ENCODE data around the gene NAXD.

NAXD gene

DNA sequence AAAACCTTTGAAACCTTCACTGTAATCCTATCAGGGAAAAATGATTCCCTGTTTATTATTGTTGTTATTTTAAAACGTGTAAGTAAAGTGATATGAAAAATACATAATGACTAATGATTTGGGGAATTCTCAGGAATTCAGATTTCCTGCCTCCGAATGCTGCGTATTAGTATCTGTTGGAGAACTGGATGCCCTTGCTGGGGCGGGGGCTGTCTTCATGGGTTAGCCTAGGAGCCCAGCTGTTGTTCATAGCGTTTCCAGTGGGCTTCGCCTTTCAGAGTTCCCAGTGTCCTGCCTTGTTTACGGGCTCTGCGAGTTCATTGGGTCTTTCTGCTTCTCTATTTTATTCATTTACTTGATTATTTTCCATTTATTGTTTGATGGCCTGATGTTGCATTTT lies 18.4 kb downstream of the NAXD start:
- Histone ChIP-seq H3K27me3 (replicated peaks) (no peaks in the 10 kb centered on the region), H3K4me3 (ENCODE audit: low read depth, low read length) (no peak overlapping the region), H3K27ac (peak overlapping the region; percentile 43), H3K36me3 (replicated peaks) (peaks cover 37% of the 10 kb centered on the region)
- TF ChIP-seq, protein P1, sequence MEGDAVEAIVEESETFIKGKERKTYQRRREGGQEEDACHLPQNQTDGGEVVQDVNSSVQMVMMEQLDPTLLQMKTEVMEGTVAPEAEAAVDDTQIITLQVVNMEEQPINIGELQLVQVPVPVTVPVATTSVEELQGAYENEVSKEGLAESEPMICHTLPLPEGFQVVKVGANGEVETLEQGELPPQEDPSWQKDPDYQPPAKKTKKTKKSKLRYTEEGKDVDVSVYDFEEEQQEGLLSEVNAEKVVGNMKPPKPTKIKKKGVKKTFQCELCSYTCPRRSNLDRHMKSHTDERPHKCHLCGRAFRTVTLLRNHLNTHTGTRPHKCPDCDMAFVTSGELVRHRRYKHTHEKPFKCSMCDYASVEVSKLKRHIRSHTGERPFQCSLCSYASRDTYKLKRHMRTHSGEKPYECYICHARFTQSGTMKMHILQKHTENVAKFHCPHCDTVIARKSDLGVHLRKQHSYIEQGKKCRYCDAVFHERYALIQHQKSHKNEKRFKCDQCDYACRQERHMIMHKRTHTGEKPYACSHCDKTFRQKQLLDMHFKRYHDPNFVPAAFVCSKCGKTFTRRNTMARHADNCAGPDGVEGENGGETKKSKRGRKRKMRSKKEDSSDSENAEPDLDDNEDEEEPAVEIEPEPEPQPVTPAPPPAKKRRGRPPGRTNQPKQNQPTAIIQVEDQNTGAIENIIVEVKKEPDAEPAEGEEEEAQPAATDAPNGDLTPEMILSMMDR (IDR thresholded peaks at IDR 0.05; ENCODE audit: low read depth, low read length, missing control alignments): no peak
- no peak for DNase-seq
- in situ Hi-C loops (cut with HindIII; ENCODE audit: low pct_ligation_motif_present, low sequenced_read_pairs): no loop called here

DNA sequence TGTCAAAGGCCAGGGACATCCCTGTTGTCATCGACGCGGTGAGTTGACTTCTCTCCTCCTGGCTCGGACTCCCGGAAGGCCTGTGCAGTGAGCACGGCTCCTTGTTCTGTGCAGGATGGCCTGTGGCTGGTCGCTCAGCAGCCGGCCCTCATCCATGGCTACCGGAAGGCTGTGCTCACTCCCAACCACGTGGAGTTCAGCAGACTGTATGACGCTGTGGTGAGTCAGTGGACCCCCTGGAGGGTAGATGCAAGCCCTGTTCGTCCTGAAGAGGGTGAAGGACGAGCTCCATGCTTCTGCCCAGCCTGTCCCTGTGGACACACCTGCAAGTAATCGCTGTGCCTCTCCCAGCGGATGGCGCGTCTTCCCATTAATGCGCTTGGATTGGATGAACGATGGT lies 19.2 kb downstream of the NAXD start:
- DNase-seq: peak; percentile 96
- peaks cover 39% of the 10 kb centered on the region for H3K36me3 ChIP-seq (replicated peaks)

DNA sequence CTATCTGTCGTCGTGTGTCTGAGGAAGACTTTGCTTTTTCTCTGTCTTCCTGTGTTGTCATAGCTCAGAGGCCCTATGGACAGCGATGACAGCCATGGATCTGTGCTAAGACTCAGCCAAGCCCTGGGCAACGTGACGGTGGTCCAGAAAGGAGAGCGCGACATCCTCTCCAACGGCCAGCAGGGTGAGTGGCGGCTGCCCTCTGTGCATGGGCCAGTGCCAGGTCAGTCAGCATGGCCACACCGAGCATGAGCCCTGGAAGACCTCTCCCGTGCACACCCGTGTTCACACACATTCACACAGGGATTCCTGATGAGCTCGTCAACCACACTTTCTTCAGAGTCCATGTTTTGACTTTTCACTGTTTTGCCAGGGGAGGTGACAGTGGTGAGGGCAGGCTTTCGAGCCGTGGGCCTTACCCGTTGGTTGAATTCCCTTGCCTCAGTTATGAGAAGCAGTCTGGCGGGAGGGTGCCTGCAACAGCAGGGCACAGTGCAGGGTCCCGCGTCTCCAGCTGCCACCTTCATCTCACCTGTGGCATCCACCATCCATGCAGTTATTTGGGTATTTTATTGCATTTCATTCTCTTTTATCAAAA lies 20.2 kb downstream of the NAXD start:
- in situ Hi-C loops (cut with HindIII; ENCODE audit: low pct_ligation_motif_present, low sequenced_read_pairs): no loop called here
- TF ChIP-seq, protein P1 (IDR thresholded peaks at IDR 0.05; ENCODE audit: low read depth, low read length, missing control alignments): no peak
- Histone ChIP-seq H3K4me3 (ENCODE audit: low read depth, low read length) (no peak overlapping the region), H3K27ac (no peak overlapping the region), H3K27me3 (replicated peaks) (no peaks in the 10 kb centered on the region), H3K36me3 (replicated peaks) (peaks cover 42% of the 10 kb centered on the region)
- DNase-seq: no peak

More for the DNA sequence above, 19.2 kb downstream of the NAXD start:
- no peaks in the 10 kb centered on the region for H3K27me3 ChIP-seq (replicated peaks)
- TF ChIP-seq, protein P1 (IDR thresholded peaks at IDR 0.05; ENCODE audit: low read depth, low read length, missing control alignments): peak; percentile 4
- in situ Hi-C loops (cut with HindIII; ENCODE audit: low pct_ligation_motif_present, low sequenced_read_pairs): no loop called here
- no peak overlapping the region for H3K4me3 ChIP-seq (ENCODE audit: low read depth, low read length)
- H3K27ac ChIP-seq: peak overlapping the region; percentile 43

DNA sequence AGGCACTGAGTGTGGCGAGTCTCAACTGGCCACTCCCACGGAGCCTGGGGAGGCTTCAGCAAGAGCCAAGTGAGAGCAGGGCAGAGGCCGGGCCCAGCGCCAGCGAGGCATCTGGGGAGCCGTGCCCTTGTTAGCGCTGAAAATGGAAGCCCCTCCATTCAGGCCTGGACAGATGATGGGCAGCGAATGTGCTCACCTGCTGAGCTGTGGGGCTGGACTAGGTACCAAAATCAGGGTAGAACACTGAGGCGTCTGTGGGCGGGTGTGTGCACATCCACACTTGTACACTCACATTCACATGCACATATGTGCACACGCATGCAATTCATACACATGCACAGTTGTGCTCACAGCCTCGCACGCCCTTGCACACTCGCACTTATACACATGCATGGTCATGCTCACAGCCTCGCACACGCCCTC lies 20.7 kb downstream of the NAXD start:
- TF ChIP-seq, protein P1 (IDR thresholded peaks at IDR 0.05; ENCODE audit: low read depth, low read length, missing control alignments): no peak
- no peak overlapping the region for H3K4me3 ChIP-seq (ENCODE audit: low read depth, low read length)
- in situ Hi-C loops (cut with HindIII; ENCODE audit: low pct_ligation_motif_present, low sequenced_read_pairs): no loop called here
- H3K27ac ChIP-seq: no peak overlapping the region
- DNase-seq: no peak
- no peaks in the 10 kb centered on the region for H3K27me3 ChIP-seq (replicated peaks)
- H3K36me3 ChIP-seq (replicated peaks): peaks cover 42% of the 10 kb centered on the region

DNA sequence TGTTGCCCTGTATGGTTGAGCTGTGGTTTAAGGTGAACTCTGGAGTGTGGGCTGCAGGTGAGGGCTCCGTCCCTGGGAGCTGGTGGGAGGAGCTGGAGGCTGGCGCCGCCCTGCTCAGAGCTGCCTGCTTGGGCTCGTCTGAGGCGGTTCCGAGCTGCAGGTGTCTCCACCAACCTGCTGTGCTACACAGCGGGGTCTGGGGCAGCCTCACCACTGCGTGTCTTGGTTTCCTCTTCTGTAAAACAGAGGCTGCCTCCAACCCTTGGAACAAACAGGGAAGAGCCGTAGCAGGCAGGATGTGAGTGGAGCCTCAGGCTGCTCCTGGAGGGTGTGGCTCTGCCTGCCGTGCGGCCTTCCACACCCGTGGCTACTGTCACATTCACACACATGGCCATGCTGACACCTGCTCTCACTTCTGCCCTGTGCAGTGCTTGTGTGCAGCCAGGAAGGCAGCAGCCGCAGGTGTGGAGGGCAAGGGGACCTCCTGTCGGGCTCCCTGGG lies 21.4 kb downstream of the NAXD start:
- in situ Hi-C loops (cut with HindIII; ENCODE audit: low pct_ligation_motif_present, low sequenced_read_pairs): no loop called here
- H3K4me3 ChIP-seq (ENCODE audit: low read depth, low read length): no peak overlapping the region
- H3K27me3 ChIP-seq (replicated peaks): no peaks in the 10 kb centered on the region
- TF ChIP-seq, protein P1 (IDR thresholded peaks at IDR 0.05; ENCODE audit: low read depth, low read length, missing control alignments): no peak
- H3K27ac ChIP-seq: no peak overlapping the region
- no peak for DNase-seq
- peaks cover 48% of the 10 kb centered on the region for H3K36me3 ChIP-seq (replicated peaks)

DNA sequence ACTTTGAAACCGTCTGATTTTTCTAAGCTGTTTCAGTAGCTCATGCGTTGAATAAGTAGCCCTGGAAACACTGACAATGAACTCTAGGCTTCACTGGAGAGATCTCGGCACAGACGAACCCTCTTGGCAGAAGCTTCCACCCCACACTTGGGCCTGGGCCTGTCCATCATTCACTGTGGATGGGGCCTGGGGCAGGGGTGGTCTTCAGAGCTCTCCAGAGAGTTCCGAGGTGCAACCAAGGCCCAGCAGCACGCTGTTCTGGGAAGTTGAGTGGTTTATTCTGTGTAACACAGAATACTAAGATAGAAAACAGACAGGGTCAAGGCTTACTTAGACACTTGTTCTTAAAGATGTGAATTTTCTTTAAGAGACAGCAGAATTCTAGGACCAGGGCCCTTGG lies 21.9 kb downstream of the NAXD start:
- Histone ChIP-seq H3K27ac (no peak overlapping the region), H3K4me3 (ENCODE audit: low read depth, low read length) (no peak overlapping the region), H3K36me3 (replicated peaks) (peaks cover 49% of the 10 kb centered on the region), H3K27me3 (replicated peaks) (no peaks in the 10 kb centered on the region)
- no peak for DNase-seq
- in situ Hi-C loops (cut with HindIII; ENCODE audit: low pct_ligation_motif_present, low sequenced_read_pairs): no loop called here
- TF ChIP-seq, protein P1 (IDR thresholded peaks at IDR 0.05; ENCODE audit: low read depth, low read length, missing control alignments): no peak
